ENCODE measurements around the gene HACL1.
"Not testable (repeated sequence)": the region's sequence is repeated elsewhere in the genome, so short reads cannot be mapped to it uniquely, and the experiment has no call there.

Gene HACL1

GRCh38 chr3:15629860-15630597 is 28.7 kb upstream of the HACL1 start:
- peak; percentile 90 for DNase-seq

GRCh38 chr3:15628967-15629366 is 27.6 kb upstream of the HACL1 start:
- no peak for DNase-seq

GRCh38 chr3:15623535-15624440 is 22.4 kb upstream of the HACL1 start:
- DNase-seq: no peak

- DNase-seq: not testable (repeated sequence)
These were observed 18.5 kb upstream of the HACL1 start for GRCh38 chr3:15619659-15620464.

- DNase-seq: no peak
These were observed 14.7 kb upstream of the HACL1 start for GRCh38 chr3:15616053-15616452.

- no peak for DNase-seq
These were observed 13.6 kb upstream of the HACL1 start for GRCh38 chr3:15614958-15615357.

GRCh38 chr3:15612001-15612400 is 10.6 kb upstream of the HACL1 start:
- no peak for DNase-seq

- DNase-seq: no peak
These were observed 9.6 kb upstream of the HACL1 start for GRCh38 chr3:15611018-15611417.

- peak; percentile 37 for DNase-seq
These were observed 8.9 kb upstream of the HACL1 start for GRCh38 chr3:15610082-15610759.

- no peak for DNase-seq
These were observed 5.1 kb upstream of the HACL1 start for GRCh38 chr3:15606434-15606891.

GRCh38 chr3:15604584-15604983 is 3.2 kb upstream of the HACL1 start:
- not testable (repeated sequence) for DNase-seq

- DNase-seq: not testable (repeated sequence)
These were observed 1.4 kb upstream of the HACL1 start for GRCh38 chr3:15602816-15603215.

- no peak for DNase-seq
These were observed 772 bp upstream of the HACL1 start for GRCh38 chr3:15602146-15602536.

- no peak for DNase-seq
These were observed 347 bp downstream of the HACL1 start for GRCh38 chr3:15601046-15601398.

- no peak for DNase-seq
These were observed 5.4 kb downstream of the HACL1 start for GRCh38 chr3:15595955-15596354.

GRCh38 chr3:15592968-15593367 is 8.4 kb downstream of the HACL1 start:
- DNase-seq: no peak

- DNase-seq: no peak
These were observed 9.4 kb downstream of the HACL1 start for GRCh38 chr3:15591928-15592327.

- DNase-seq: no peak
These were observed 10.1 kb downstream of the HACL1 start for GRCh38 chr3:15591242-15591641.

GRCh38 chr3:15585111-15585845 is 16.1 kb downstream of the HACL1 start:
- DNase-seq: no peak

- no peak for DNase-seq
These were observed 19.6 kb downstream of the HACL1 start for GRCh38 chr3:15581471-15582394.

GRCh38 chr3:15579051-15579450 is 22.3 kb downstream of the HACL1 start:
- no peak for DNase-seq

All from inflammatory macrophage treated with lipopolysaccharide for 4 hours (primary cell).